Measurements from ENCODE around the gene PSMA6.

- no peak for TF ChIP-seq CTCF (IDR thresholded peaks at IDR 0.05)
- no peak for TF ChIP-seq POLR2A (IDR thresholded peaks at IDR 0.05)
Observed at GRCh38 chr14:35303149-35303935, 11.2 kb downstream of the PSMA6 start.

Data from body of pancreas (tissue), 4 donors.